ENCODE measurements around the gene DAPK3.
"Not testable (repeated sequence)": the region's sequence is repeated elsewhere in the genome, so short reads cannot be mapped to it uniquely, and the experiment has no call there.

The DAPK3 gene

GRCh38 chr19:3952755-3953276 lies 18.1 kb downstream of the DAPK3 start:
- DNase-seq = not testable (repeated sequence)

DNA sequence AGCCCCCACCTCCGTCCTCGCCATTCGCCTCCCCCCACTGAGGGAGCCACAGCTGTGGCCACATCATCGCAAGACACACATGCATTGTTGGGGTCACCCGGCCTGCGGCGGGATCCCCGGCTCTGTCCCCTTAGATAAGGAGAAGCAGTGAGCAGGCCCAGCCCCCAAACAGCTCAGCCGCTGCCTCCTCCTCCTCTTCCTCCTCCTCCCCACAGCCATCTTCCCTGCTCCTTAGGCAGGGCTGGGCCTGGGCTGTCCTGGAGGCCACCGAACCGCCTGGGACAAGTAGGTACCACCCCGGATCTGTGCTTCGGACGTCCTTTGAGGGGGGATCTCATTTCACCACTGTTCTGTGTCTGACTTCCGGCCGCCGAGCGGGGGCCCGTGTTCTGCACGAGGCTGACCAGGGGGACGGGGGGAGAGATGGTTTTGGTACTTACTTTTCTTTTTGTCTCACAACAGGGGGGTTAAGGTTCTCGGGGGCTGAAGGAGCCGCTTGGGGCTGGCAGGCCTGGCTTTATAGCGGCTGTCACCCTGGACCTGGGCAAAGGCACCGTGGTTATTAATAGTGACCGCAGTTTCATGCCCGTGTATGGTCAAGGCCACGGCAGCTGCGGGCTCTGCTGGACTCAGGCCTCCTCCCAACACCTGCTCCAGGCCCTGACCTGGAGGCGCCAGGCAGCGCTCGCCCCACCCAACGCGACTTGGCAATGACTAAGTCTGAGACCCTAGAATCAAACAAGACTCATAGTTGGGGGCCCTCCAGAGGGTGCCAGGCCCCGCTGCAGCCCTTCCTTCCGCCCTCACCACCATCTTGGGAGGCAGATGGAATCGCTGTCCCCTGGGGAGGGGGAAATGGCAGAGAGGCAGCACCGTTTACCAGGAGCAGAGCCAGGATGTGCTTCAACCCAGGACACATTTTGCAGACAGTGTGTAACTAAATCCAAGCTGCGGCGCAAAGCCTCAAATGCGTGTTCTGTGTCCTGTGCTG lies 19.7 kb downstream of the DAPK3 start:
- no peak for DNase-seq

DNA sequence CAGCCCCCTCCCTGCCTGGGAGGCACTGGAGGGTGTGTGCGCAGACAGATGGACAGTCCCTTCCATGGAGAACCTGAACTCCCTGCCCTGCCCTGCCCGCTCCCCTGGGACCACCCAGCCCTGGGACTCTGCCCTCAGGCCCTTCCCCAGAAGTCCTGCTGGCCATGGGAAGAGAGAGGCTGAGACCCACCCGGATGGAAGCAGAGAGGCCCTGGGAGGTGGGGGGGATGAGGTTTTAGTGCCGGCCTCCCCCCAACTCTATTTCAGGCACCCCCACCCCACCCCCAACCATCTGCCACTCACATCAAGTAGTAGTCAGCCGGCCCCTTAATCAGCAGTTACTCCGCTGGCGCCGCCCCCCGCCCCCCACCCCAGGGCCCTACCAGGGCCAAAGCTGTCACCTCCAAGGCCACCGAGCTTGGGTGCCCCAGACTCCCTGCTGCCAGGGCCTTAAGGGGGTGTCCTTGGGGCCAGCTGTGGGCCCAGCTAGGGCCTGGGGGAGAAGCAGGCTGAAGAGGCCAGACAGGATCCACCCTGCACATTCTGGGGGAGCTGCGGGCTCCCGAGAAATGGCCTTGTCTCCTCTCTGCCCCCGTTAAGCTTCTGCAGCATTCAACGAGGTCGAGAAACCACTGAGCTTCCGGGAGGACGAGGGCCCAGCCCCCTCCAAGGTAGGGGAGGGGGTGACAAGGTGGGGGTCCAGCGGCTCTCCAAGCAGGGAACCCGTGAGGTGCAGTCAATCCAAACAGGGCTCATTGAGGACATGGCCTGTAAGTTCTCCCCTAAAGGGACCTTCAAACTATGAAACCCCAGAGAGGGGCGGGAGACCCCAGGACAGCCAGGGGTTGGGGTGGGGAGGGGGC lies 20.7 kb downstream of the DAPK3 start:
- no peak for DNase-seq

DNA sequence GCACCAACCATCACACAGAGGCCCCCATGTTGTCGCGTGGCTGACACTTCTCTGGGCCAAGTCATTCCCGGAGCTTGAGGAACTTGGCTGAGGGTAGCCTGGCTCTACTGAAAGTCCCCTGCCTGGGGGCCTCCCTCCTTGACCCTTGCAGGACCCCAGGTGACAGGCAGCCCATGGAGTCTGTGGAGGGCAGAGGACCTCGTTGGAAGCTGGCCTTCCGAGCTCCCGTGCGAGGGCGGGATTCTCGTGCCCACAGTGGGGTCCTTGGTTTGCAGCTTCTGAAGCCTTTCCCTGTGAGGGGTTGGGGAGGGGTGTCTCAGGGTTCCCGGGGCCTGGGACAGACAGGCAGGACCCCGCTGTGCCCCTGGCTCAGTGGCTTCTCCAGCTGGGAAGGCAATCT lies 21.6 kb downstream of the DAPK3 start:
- DNase-seq = no peak

DNA sequence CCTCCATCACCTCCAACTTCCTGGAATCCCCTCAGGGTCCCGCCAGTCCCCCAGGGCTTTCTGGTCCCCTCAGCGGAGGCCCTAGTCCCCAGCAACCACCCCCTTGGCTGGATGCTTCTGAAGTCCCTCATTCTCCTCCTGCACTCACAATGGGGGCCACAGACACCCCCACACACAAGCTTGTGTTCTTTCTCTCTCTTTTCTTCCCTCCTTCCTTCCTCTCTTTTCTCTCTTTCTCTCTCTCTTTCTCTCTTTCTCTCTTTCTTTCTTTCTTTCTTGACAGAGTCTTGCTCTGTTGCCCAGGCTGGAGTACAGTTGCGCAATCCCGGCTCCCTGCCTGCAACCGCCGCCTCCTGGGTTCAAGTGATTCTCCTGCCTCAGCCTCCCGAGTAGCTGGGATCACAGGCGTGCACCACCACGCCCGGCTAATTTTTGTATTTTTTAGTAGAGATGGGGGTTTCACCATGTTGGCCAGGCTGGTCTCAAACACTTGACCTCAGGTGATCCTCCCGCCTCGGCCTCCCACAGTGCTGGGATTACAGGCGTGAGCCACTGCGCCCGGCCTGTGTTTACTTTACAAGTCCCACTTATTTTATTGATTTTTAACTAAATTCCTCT lies 23.5 kb downstream of the DAPK3 start:
- not testable (repeated sequence) for DNase-seq

- DNase-seq = no peak
These were observed 25.1 kb downstream of the DAPK3 start for GRCh38 chr19:3945838-3946237.

- no peak for DNase-seq
These were observed 26.7 kb downstream of the DAPK3 start for GRCh38 chr19:3944018-3944721.

GRCh38 chr19:3942790-3943409 lies 28.0 kb downstream of the DAPK3 start:
- no peak for DNase-seq

- not testable (repeated sequence) for DNase-seq
These were observed 32.5 kb downstream of the DAPK3 start for GRCh38 chr19:3938300-3938950.

- no peak for DNase-seq
These were observed 34.1 kb downstream of the DAPK3 start for GRCh38 chr19:3936506-3937442.

GRCh38 chr19:3932931-3933810 lies 37.7 kb downstream of the DAPK3 start, which contains the start of gene NMRK2:
Gene NMRK2 (plus strand): TSS chr19:3933069. CDS start chr19:3933672, 603 bp downstream.
- DNase-seq = no peak

DNA sequence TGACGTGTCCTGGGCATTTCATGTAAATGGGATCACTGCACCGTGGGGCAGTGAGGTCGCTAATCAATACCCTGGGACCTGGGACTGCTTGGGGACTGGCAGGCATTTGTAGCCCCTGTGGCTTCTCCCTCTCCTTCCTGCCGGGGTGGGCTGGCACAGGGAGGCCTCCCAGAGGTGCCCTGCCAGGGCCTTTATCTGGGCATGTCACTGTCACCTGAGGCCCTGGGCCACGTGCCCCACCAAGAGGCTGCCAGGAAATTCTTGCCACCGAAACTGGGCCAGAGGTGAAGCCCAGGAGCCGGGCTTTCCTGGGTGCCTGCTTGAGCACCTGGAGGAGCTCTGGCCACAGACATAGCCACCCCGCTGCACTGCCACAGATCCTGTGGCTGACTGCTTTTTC lies 39.9 kb downstream of the DAPK3 start:
- no peak for DNase-seq

DNA sequence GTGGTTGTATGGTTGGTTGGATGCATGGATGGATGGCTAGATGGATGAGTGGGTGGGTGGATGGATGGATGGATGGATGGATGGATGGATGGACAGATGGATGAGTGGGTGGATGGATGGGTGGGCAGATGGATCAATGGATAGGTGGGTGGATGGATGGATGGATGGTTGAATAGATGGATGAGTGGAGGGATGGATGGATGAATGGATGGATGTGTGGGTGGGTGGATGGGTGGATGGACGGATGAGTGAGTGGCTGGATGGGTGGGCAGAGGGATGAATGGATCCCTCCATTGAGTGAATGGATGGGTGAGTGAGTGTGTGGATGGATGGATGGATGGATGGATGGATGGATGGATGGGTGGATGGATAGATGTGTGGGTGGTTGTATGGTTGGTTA lies 47.0 kb downstream of the DAPK3 start:
- no peak for DNase-seq

DNA sequence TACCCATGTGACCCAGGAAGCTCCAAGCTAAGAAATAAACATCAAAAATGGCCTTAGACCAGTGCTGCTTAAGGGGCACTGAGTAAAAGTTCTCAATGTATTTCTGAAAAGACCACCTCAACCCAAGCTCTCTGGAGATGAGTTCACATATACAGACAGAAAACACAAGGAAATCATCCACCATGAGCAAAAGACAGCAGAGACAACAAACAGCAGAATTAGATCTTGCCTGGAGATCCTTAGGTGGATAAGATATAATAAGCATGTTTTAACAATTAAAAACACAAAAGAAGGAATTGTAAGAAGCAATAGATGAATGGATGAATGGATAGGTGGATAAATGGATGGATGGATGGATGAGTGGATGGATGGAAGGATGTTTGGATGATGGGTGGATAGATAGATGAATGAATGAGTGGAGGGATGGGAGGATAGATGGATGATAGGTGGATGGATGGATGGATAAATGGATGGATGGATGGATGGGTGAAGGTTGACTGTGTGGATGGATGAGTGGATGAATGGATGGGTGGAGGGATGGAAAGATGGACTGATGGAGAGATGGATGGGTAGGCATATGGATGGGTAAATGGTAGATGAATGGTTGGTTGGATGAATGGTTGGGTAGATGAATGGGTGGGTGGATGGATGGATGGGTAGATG lies 47.7 kb downstream of the DAPK3 start:
- no peak for DNase-seq

GRCh38 chr19:3919793-3920192 lies 51.1 kb downstream of the DAPK3 start:
- DNase-seq = no peak

DNA sequence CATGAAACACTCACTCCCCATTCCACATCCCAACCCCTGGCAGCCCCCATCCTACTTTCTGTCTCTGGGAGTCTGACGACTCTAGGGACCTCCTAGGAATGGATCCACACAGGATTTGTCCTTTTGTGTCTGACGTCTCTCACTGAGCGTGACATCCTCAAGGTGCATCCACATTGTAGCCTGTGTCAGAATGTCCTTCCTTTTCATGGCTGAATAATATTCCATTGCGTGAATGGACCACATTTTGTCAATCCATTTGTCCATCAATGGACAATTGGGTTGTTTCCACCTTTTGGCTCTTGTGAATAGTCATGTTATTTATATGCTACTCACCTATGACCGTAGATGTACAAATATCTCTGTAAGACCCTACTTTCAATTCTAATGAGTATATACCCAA lies 54.9 kb downstream of the DAPK3 start:
- no peak for DNase-seq

DNA sequence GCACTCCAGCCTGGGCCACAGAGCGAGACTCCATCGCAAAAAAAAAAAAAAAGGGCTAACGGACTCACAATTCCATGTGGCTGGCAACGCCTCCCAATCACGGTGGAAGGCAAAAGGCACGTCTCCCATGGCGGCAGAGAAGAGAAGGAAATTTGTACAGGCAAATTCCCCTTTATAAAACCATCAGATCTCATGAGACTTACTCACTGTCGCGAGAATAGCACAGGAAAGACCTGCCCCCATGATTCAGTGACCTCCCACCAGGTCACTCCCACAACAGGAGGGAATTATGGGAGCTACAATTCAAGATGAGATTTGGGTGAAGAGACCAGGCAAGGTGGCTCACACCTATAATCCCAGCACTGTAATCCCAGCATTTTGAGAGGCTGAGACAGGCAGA lies 56.7 kb downstream of the DAPK3 start:
- DNase-seq = no peak

- DNase-seq = no peak
These were observed 60.8 kb downstream of the DAPK3 start for GRCh38 chr19:3910105-3910504.

Data from T-helper 1 cell (primary cell).